CD4-positive, alpha-beta memory T cell (primary cell): Measurements from ENCODE around the gene ERC2. TPM values are rescaled to one million over a fixed set of nuclear protein-coding genes. Genes with fewer than 3 reads are reported as not detected.
A peak's percentile ranks its signal among the peaks of the same experiment; 100 is the strongest.
"Not testable (repeated sequence)": the region's sequence is repeated elsewhere in the genome, so short reads cannot be mapped to it uniquely, and the experiment has no call there.

Source experiments
- CTCF ChIA-PET: fragments of 350-600 bp; sonication (Branson Sonifier 250); formaldehyde crosslinking; loops from one replicate; lab custom pipeline; 2021; ENCODE audit warnings: inconsistent platforms; ENCODE audit not compliant: partially characterized antibody; lab: Charles Lee
- POLR2A ChIA-PET: fragments of 350-600 bp; sonication (Branson Sonifier 250); formaldehyde crosslinking; loops from one replicate; lab custom pipeline; 2021; ENCODE audit not compliant: partially characterized antibody; lab: Charles Lee
- DNase-seq, 5 donors: peaks; one replicate each; pipeline versions ENCODE4 v3.0.0 to v3.0.0-alpha.2; 2020 to 2022; ENCODE audit warnings: mixed read lengths in 1 of 5
- H3K27ac ChIP-seq: one replicate; pipeline ENCODE4 v1.7.0; 2013; ENCODE audit warnings: low read depth, low read length
- H3K27me3 ChIP-seq: 2 replicates; pipeline ENCODE4 v1.7.0; 2013; ENCODE audit warnings: mild to moderate bottlenecking, low read length, moderate library complexity; ENCODE audit not compliant: insufficient read depth
- H3K36me3 ChIP-seq: 2 replicates; pipeline ENCODE4 v1.7.0; 2013; ENCODE audit warnings: mild to moderate bottlenecking, low read length, moderate library complexity; ENCODE audit not compliant: insufficient read depth
- H3K4me1 ChIP-seq: 2 replicates; pipeline ENCODE4 v1.7.0; 2013; ENCODE audit warnings: mild to moderate bottlenecking, low read length, moderate library complexity; ENCODE audit not compliant: insufficient read depth
- H3K4me3 ChIP-seq, 2 donors: one replicate each; pipeline ENCODE4 v1.7.0; 2013; ENCODE audit warnings: low read length in 2 of 2, mild to moderate bottlenecking in 1 of 2
- H3K9me3 ChIP-seq, 2 donors: one replicate each; pipeline ENCODE4 v1.7.0; 2013; ENCODE audit warnings: low read length in 2 of 2, control low read depth in 1 of 2; ENCODE audit not compliant: control insufficient read depth in 1 of 2
- H3K27ac Mint-ChIP-seq, 7 donors: one replicate each; pipeline ENCODE4 v1.8.0; 2020 to 2021; ENCODE audit warnings: mixed read lengths in 7 of 7, mild to moderate bottlenecking in 6 of 7, inconsistent platforms in 3 of 7, moderate library complexity in 3 of 7
- H3K27me3 Mint-ChIP-seq, 2 donors: one replicate each; pipeline ENCODE4 v1.8.0; 2020 to 2021; ENCODE audit warnings: mixed read lengths in 2 of 2
- H3K36me3 Mint-ChIP-seq, 2 donors: one replicate each; pipeline ENCODE4 v1.8.0; 2020 to 2021; ENCODE audit warnings: mixed read lengths in 2 of 2, inconsistent platforms in 1 of 2, mild to moderate bottlenecking in 1 of 2
- H3K4me1 Mint-ChIP-seq, 4 donors: one replicate each; pipeline ENCODE4 v1.8.0; 2020 to 2021; ENCODE audit warnings: mixed read lengths in 4 of 4, mild to moderate bottlenecking in 1 of 4
- H3K4me3 Mint-ChIP-seq, 8 donors: one replicate each; pipeline ENCODE4 v1.8.0; 2020 to 2021; ENCODE audit warnings: mixed read lengths in 8 of 8, mild to moderate bottlenecking in 7 of 8, moderate library complexity in 6 of 8, inconsistent platforms in 3 of 8
- H3K9me3 Mint-ChIP-seq, 8 donors: one replicate each; pipeline ENCODE4 v1.8.0; 2020 to 2021; ENCODE audit warnings: mixed read lengths in 8 of 8, mild to moderate bottlenecking in 5 of 8, inconsistent platforms in 3 of 8, moderate library complexity in 1 of 8
- intact Hi-C: fragments of 100-400 bp; cut with micrococcal nuclease; formaldehyde crosslinking; loops from one replicate; pipeline ENCODE4 v1.15.1; 2023
- polyA plus RNA-seq, 2 donors: library from polyadenylated mRNA; unstranded; fragments of 300-500 nt; fragmentation: Illumina TruSeq; gene quantifications; one replicate each; pipeline ENCODE4 v1.2.3, GENCODE V29; 2021
- total RNA-seq, 2 experiments: library from RNA; stranded (reverse); gene quantifications; one replicate each; pipeline ENCODE4 v1.2.3, GENCODE V29; 2021

ERC2 gene
- total and polyA plus RNA-seq, 4 experiments from 2014 or later, result not detected

DNA sequence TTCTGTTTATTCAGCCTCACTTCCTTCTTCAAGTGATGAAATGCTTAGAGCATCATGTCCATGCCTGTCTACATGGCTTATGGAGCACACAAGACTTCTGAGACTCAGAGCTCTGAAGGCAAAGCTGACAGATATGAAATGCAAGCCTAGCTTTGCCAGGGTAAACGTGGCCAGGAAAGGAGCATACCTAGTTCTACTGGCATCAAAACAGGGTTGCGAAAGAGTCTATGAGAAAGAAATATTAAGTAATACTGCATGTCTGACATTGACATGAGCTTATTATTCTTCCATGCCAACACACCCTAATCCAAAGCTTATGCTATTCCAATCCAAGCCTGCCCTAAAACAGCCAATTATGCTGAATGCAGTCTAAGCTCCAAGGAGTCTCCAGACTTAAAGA lies 391.5 kb downstream of the ERC2 start:
- no peaks in the 10 kb centered on the region for H3K4me1 ChIP-seq
- H3K27ac Mint-ChIP-seq, result no peak overlapping the region
- no peaks in the 10 kb centered on the region for H3K36me3 Mint-ChIP-seq
- no peaks in the 10 kb centered on the region for H3K27me3 ChIP-seq
- H3K9me3 ChIP-seq, result no peaks in the 10 kb centered on the region
- no peaks in the 10 kb centered on the region for H3K4me1 Mint-ChIP-seq
- no peak for DNase-seq
- POLR2A ChIA-PET, result no interaction called here
- no peak overlapping the region for H3K27ac ChIP-seq
- H3K27me3 Mint-ChIP-seq, result peaks cover 2 to 3% of the 10 kb centered on the region in 2 donors
- H3K4me3 ChIP-seq, result no peak overlapping the region
- intact Hi-C loops, result no loop called here
- CTCF ChIA-PET, result no interaction called here
- H3K4me3 Mint-ChIP-seq, result no peak overlapping the region
- no peaks in the 10 kb centered on the region for H3K36me3 ChIP-seq
- peaks cover 0 to 2% (median 0%) of the 10 kb centered on the region in 8 donors for H3K9me3 Mint-ChIP-seq

DNA sequence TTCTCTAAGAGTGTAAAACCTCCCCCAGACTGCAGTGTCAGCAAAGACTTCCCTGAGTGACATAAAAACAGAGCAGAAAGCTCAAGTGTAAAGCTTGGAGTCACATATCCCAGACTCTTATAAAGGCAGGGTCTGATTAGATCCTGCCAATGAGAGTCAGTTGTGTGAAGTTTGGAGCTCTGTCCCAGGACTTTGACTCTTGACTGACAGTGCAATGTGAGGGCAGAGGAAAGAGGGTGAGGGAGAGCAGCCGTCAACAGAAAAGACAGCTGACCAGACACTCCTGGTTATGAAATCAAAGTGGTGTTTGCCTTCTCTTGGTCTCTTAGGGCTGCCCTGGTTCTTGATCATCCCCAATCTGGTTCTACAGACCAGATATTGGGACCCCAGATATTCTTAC lies 393.2 kb downstream of the ERC2 start:
- Mint-ChIP-seq H3K27me3 (peaks cover 1 to 2% of the 10 kb centered on the region in 2 donors), H3K4me3 (no peak overlapping the region), H3K9me3 (peaks cover 0 to 4% (median 0%) of the 10 kb centered on the region in 8 donors), H3K27ac (no peak overlapping the region), H3K4me1 (no peaks in the 10 kb centered on the region), H3K36me3 (no peaks in the 10 kb centered on the region)
- H3K4me1 ChIP-seq, result no peaks in the 10 kb centered on the region
- intact Hi-C loops, result no loop called here
- ChIA-PET POLR2A (no interaction called here), CTCF (no interaction called here)
- DNase-seq, result no peak
- no peaks in the 10 kb centered on the region for H3K27me3 ChIP-seq
- H3K27ac ChIP-seq, result no peak overlapping the region
- H3K4me3 ChIP-seq, result no peak overlapping the region
- H3K9me3 ChIP-seq, result no peaks in the 10 kb centered on the region
- no peaks in the 10 kb centered on the region for H3K36me3 ChIP-seq

DNA sequence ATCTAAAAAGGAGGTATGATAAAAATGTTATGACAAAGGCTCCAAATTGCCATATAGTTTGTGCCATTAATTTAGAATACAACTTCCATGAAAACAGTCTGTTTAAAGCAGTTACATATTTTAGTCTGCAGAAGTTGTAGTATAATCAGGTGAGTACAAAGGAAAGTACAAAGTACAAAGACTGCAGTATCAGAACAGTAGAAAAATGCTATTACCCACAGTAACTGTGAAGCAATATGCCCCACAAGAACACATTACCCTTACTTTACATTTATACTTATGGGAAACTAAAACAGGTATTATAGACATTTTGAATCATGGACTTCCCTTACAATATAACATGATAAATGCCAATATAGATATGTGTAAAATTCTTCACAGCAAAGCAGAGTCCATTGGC lies 398.5 kb downstream of the ERC2 start:
- ChIA-PET POLR2A (no interaction called here), CTCF (no interaction called here)
- Mint-ChIP-seq H3K27me3 (peaks cover 1 to 2% of the 10 kb centered on the region in 2 donors), H3K27ac (no peak overlapping the region), H3K4me3 (no peak overlapping the region), H3K36me3 (no peaks in the 10 kb centered on the region), H3K9me3 (peaks cover 0 to 8% (median 4%) of the 10 kb centered on the region in 8 donors), H3K4me1 (no peaks in the 10 kb centered on the region)
- DNase-seq, result no peak
- H3K27me3 ChIP-seq, result no peaks in the 10 kb centered on the region
- intact Hi-C loops, result no loop called here
- no peak overlapping the region for H3K4me3 ChIP-seq
- H3K27ac ChIP-seq, result no peak overlapping the region
- H3K9me3 ChIP-seq, result no peaks in the 10 kb centered on the region
- H3K4me1 ChIP-seq, result no peaks in the 10 kb centered on the region
- H3K36me3 ChIP-seq, result no peaks in the 10 kb centered on the region

DNA sequence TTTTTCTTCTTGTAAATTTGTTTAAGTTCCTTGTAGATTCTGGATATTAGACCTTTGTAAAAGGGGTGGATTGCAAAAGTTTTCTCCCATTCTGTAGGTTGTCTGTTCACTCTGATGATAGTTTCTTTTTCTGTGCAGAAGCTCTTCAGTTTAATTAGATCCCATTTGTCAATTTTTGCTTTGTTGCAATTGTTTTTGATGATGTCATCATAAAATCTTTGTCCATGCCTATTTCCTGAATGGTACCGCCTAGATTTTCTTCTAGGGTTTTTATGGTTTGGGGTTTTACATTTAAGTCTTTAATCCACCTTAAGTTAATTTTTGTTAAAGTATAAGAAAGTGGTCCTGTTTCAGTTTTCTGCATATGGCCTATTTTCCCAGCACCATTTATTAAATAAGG lies 401.9 kb downstream of the ERC2 start:
- intact Hi-C loops, CTCF ChIA-PET, H3K4me1 ChIP-seq, H3K4me3 ChIP-seq, H3K27ac ChIP-seq, H3K36me3 ChIP-seq, H3K27me3 Mint-ChIP-seq, H3K36me3 Mint-ChIP-seq, DNase-seq, H3K9me3 ChIP-seq, H3K4me1 Mint-ChIP-seq, H3K27ac Mint-ChIP-seq, H3K4me3 Mint-ChIP-seq, H3K27me3 ChIP-seq, POLR2A ChIA-PET, H3K9me3 Mint-ChIP-seq: not testable (repeated sequence)

DNA sequence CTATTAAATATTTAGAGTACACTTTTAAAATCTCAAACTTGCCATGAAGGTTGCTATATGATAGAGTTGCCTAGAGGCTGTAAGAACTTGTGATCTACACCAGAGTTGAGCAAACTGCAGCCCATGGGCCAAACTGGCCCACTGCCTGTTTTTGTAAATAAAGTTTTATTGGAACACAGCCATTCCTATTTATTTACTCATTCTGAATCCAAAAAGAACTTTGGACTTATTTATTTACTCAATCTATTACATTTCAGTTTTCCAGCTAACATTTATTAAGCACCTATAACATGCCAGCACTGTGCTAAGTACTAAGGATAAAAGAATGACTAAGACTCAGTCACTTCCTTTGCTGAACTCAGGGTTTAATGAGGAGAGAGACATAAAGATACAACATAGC lies 403.6 kb downstream of the ERC2 start:
- H3K9me3 ChIP-seq, result no peaks in the 10 kb centered on the region
- no peaks in the 10 kb centered on the region for H3K4me1 ChIP-seq
- H3K27me3 Mint-ChIP-seq, result no peaks in the 10 kb centered on the region
- ChIA-PET CTCF (no interaction called here), POLR2A (no interaction called here)
- peaks cover 0 to 6% (median 3%) of the 10 kb centered on the region in 8 donors for H3K9me3 Mint-ChIP-seq
- intact Hi-C loops, result no loop called here
- H3K4me1 Mint-ChIP-seq, result no peaks in the 10 kb centered on the region
- no peak overlapping the region for H3K27ac Mint-ChIP-seq
- no peak overlapping the region for H3K27ac ChIP-seq
- no peak overlapping the region for H3K4me3 Mint-ChIP-seq
- no peaks in the 10 kb centered on the region for H3K36me3 Mint-ChIP-seq
- DNase-seq, result no peak
- no peaks in the 10 kb centered on the region for H3K27me3 ChIP-seq
- no peaks in the 10 kb centered on the region for H3K36me3 ChIP-seq
- no peak overlapping the region for H3K4me3 ChIP-seq

DNA sequence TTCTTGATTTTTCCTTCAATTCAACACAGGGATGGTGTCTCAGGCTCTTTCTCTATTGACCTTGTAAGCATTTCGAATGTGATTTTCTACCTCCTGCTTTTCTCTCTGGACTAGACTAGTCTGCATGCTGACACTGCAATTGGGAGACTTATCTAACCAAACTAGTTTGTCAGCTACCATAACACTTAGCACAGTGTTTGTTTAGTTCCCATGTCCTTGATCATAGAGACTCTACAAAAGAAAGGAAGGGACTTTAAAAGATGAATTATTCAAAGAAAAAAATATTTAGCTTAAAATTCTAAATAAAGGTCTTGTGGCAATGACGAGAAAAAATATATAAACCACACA lies 407.0 kb downstream of the ERC2 start:
- H3K4me3 Mint-ChIP-seq, result peak overlapping the region in 1 of 8 donors; percentile 31
- no peaks in the 10 kb centered on the region for H3K27me3 Mint-ChIP-seq
- H3K9me3 ChIP-seq, result no peaks in the 10 kb centered on the region
- H3K9me3 Mint-ChIP-seq, result peaks cover 0 to 6% (median 2%) of the 10 kb centered on the region in 8 donors
- POLR2A ChIA-PET, result interaction anchor here (0.5 kb wide), 1 partner anchor 9 kb away, joined by 3 read pairs; no protein-coding TSS in a partner anchor
- H3K27me3 ChIP-seq, result no peaks in the 10 kb centered on the region
- no peaks in the 10 kb centered on the region for H3K36me3 Mint-ChIP-seq
- H3K27ac Mint-ChIP-seq, result no peak overlapping the region
- DNase-seq, result no peak
- CTCF ChIA-PET, result no interaction called here
- intact Hi-C loops, result no loop called here
- no peaks in the 10 kb centered on the region for H3K4me1 ChIP-seq
- H3K36me3 ChIP-seq, result no peaks in the 10 kb centered on the region
- no peak overlapping the region for H3K27ac ChIP-seq
- H3K4me3 ChIP-seq, result no peak overlapping the region
- H3K4me1 Mint-ChIP-seq, result no peaks in the 10 kb centered on the region

DNA sequence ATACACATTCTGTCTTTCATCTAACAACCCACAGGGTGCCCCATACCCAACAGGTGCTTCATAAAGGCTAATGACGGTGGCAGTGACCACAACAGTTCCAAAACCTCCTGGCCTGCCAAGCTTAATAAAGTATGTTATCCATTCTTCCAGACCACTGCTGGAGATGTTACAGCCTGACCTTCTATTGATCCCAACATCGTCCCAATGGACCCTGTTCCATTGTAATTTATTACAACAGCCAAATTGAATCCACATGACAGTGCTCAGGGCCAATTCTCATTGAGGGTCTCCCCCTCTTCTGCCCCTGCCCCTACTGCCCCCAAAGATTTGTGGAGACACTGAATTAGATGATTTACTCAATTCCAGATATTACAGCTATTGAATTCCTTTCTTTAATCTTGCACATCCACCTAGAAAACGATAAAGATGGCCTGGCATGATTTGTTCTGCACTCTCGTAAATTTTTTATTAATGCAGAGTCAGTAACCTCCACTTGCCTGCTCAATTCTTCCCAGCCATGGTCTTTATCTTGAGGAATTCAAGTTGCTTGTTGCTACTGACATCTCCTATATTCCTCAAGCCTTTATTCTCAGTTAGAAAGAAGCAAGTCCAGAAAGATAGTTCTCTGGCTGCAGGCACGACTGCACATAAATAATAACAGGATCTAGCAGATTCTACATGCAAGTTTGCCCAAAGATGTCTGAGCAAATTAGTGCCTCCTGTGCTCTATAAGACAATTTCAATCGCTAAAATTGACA lies 407.6 kb downstream of the ERC2 start:
- Histone ChIP-seq H3K27ac (no peak overlapping the region), H3K9me3 (no peaks in the 10 kb centered on the region), H3K4me3 (no peak overlapping the region), H3K36me3 (no peaks in the 10 kb centered on the region), H3K27me3 (no peaks in the 10 kb centered on the region), H3K4me1 (no peaks in the 10 kb centered on the region)
- intact Hi-C loops, result no loop called here
- Mint-ChIP-seq H3K36me3 (no peaks in the 10 kb centered on the region), H3K27me3 (no peaks in the 10 kb centered on the region), H3K4me3 (no peak overlapping the region), H3K9me3 (peaks cover 0 to 3% (median 1%) of the 10 kb centered on the region in 8 donors), H3K27ac (no peak overlapping the region), H3K4me1 (no peaks in the 10 kb centered on the region)
- POLR2A ChIA-PET, result interaction anchor here (0.5 kb wide), 1 partner anchor 10 kb away, joined by 3 read pairs; no protein-coding TSS in a partner anchor
- DNase-seq, result no peak
- CTCF ChIA-PET, result no interaction called here
